Keratinocyte (primary cell): ENCODE results near the gene ZNF823. TPM values are rescaled to one million over a fixed set of nuclear protein-coding genes. Genes with fewer than 3 reads are reported as not detected.

Source experiments
- DNase-seq: peaks from one replicate; pipeline ENCODE4 v3.0.0-alpha.2; 2011; ENCODE audit warnings: low read depth, missing footprints, low spot score
- FAIRE-seq: peaks from 2 replicates; lab custom pipeline; 2011; peaks lifted over from hg19 to GRCh38; lab: Jason Lieb, UNC
- H2AFZ ChIP-seq: 2 replicates; pipeline ENCODE4 v1.6.0; 2012; ENCODE audit warnings: low read length, control low read depth, inconsistent platforms; ENCODE audit not compliant: control insufficient read depth
- H3K27ac ChIP-seq: 2 replicates; pipeline ENCODE4 v1.5.1; 2011; ENCODE audit warnings: low read length; ENCODE audit not compliant: control insufficient read depth, insufficient read depth
- H3K27me3 ChIP-seq: 3 replicates; pipeline ENCODE4 v1.6.0; 2011; ENCODE audit warnings: low read length; ENCODE audit not compliant: control insufficient read depth, insufficient read depth; ENCODE audit errors: extremely low read depth
- H3K36me3 ChIP-seq, 2 experiments: 2 replicates in 1 of 2; 3 replicates in 1 of 2; pipeline ENCODE4 v1.5.1; 2011; ENCODE audit warnings: low read length in 2 of 2, mild to moderate bottlenecking in 1 of 2; ENCODE audit not compliant: control insufficient read depth in 2 of 2, insufficient read depth in 2 of 2; ENCODE audit errors: extremely low read depth in 1 of 2
- H3K4me1 ChIP-seq: 3 replicates; pipeline ENCODE4 v1.5.1; 2011; ENCODE audit warnings: low read length; ENCODE audit not compliant: control insufficient read depth, insufficient read depth; ENCODE audit errors: extremely low read depth
- H3K4me2 ChIP-seq: 3 replicates; pipeline ENCODE4 v1.6.0; 2011; ENCODE audit warnings: low read depth, low read length; ENCODE audit not compliant: control insufficient read depth, insufficient read depth; ENCODE audit errors: extremely low read depth
- H3K4me3 ChIP-seq, 3 experiments: fragments of 200-600 bp in 1 of 3; sonication (generic) in 1 of 3; 2 replicates in 2 of 3; 3 replicates in 1 of 3; pipeline ENCODE4 v1.5.1; 2011 to 2016; ENCODE audit warnings: low read length in 3 of 3, mild to moderate bottlenecking in 3 of 3, control low read depth in 2 of 3, inconsistent platforms in 1 of 3, low read depth in 1 of 3, mixed read lengths in 1 of 3, mixed run types in 1 of 3, moderate library complexity in 1 of 3; ENCODE audit not compliant: control insufficient read depth in 2 of 3, insufficient read depth in 2 of 3; ENCODE audit errors: extremely low read depth in 1 of 3
- H3K79me2 ChIP-seq: 2 replicates; pipeline ENCODE4 v1.6.0; 2012; ENCODE audit warnings: low read length; ENCODE audit not compliant: control insufficient read depth, insufficient read depth
- H3K9ac ChIP-seq: 3 replicates; pipeline ENCODE4 v1.6.0; 2011; ENCODE audit warnings: low read length; ENCODE audit not compliant: control insufficient read depth, insufficient read depth; ENCODE audit errors: extremely low read depth
- H3K9me1 ChIP-seq: 3 replicates; pipeline ENCODE4 v1.6.0; 2011; ENCODE audit warnings: low read length; ENCODE audit not compliant: control insufficient read depth, insufficient read depth; ENCODE audit errors: extremely low read depth
- H3K9me3 ChIP-seq: 2 replicates; pipeline ENCODE4 v1.5.1; 2012; ENCODE audit warnings: low read depth, low read length; ENCODE audit not compliant: control insufficient read depth
- H4K20me1 ChIP-seq: 3 replicates; pipeline ENCODE4 v1.6.0; 2011; ENCODE audit warnings: low read length; ENCODE audit not compliant: control insufficient read depth, insufficient read depth; ENCODE audit errors: extremely low read depth
- EZH2 ChIP-seq: IDR thresholded peaks from one replicate; pipeline ENCODE4 v1.6.1; 2012; ENCODE audit warnings: inconsistent platforms, mild to moderate bottlenecking, low read length, moderate library complexity
- dilution Hi-C: fragments of 300-500 bp; cut with MboI; formaldehyde crosslinking; loops from one replicate; pipeline ENCODE4 v1.7.0; 2020; ENCODE audit warnings: low sequenced_read_pairs; ENCODE audit not compliant: extremely low pct_ligation_motif_present
- polyA plus RNA-seq, 5 experiments: library from polyadenylated mRNA; depleted of rRNA in 3 of 5; stranded (reverse) in 3 of 5; stranded (forward) in 1 of 5; unstranded in 1 of 5; fragments of >200 nt; gene quantifications; 1 replicate in 1 of 5; 2 replicates in 3 of 5; 3 replicates in 1 of 5; pipeline versions ENCODE4 v1.2.1 to v1.2.3, GENCODE V29; 2011 to 2012; ENCODE audit warnings: missing spikeins in 2 of 5, low read depth in 1 of 5, low replicate concordance in 1 of 5
- TF ChIP-seq, protein P1 (sequence below), 3 experiments: IDR thresholded peaks in 1 of 3; conservative IDR thresholded peaks in 1 of 3; optimal IDR thresholded peaks in 1 of 3; 2 replicates in 2 of 3; 3 replicates in 1 of 3; pipeline versions ENCODE3 to v1.5.1; 2011; ENCODE audit warnings: low read length in 3 of 3, mild to moderate bottlenecking in 3 of 3, moderate library complexity in 2 of 3, control low read depth in 1 of 3, inconsistent platforms in 1 of 3; ENCODE audit not compliant: insufficient read depth in 2 of 3; ENCODE audit errors: extremely low read depth in 1 of 3

Gene ZNF823
- polyA plus RNA-seq, 1 donor (not counting 4 experiments of a cell fraction or from before 2014, with no cell fraction given) = 6.3 TPM

GRCh38 chr19:11745869-11746268, 7.1 kb upstream of the ZNF823 start:
- no peaks in the 10 kb centered on the region for H3K4me1 ChIP-seq
- H3K4me2 ChIP-seq = no peak overlapping the region
- no peak for FAIRE-seq
- no peak overlapping the region for H2AFZ ChIP-seq
- TF ChIP-seq, protein P1, sequence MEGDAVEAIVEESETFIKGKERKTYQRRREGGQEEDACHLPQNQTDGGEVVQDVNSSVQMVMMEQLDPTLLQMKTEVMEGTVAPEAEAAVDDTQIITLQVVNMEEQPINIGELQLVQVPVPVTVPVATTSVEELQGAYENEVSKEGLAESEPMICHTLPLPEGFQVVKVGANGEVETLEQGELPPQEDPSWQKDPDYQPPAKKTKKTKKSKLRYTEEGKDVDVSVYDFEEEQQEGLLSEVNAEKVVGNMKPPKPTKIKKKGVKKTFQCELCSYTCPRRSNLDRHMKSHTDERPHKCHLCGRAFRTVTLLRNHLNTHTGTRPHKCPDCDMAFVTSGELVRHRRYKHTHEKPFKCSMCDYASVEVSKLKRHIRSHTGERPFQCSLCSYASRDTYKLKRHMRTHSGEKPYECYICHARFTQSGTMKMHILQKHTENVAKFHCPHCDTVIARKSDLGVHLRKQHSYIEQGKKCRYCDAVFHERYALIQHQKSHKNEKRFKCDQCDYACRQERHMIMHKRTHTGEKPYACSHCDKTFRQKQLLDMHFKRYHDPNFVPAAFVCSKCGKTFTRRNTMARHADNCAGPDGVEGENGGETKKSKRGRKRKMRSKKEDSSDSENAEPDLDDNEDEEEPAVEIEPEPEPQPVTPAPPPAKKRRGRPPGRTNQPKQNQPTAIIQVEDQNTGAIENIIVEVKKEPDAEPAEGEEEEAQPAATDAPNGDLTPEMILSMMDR (optimal IDR thresholded peaks at IDR 0.05 in 1 of 3, IDR thresholded peaks at IDR 0.05 in 1 of 3, conservative IDR thresholded peaks at IDR 0.05 in 1 of 3; ENCODE audit: extremely low read depth in 1 of 3, insufficient read depth in 2 of 3, low read length in 3 of 3) = no peak
- no peak for TF ChIP-seq EZH2
- no peak for DNase-seq
- no peaks in the 10 kb centered on the region for H3K27me3 ChIP-seq
- dilution Hi-C loops = no loop called here
- H3K27ac ChIP-seq = no peak overlapping the region
- H3K79me2 ChIP-seq = no peaks in the 10 kb centered on the region
- no peak overlapping the region for H3K9ac ChIP-seq
- H3K4me3 ChIP-seq = no peak overlapping the region
- no peaks in the 10 kb centered on the region for H4K20me1 ChIP-seq
- H3K36me3 ChIP-seq = no peaks in the 10 kb centered on the region
- H3K9me1 ChIP-seq = no peaks in the 10 kb centered on the region
- H3K9me3 ChIP-seq = no peaks in the 10 kb centered on the region

DNA sequence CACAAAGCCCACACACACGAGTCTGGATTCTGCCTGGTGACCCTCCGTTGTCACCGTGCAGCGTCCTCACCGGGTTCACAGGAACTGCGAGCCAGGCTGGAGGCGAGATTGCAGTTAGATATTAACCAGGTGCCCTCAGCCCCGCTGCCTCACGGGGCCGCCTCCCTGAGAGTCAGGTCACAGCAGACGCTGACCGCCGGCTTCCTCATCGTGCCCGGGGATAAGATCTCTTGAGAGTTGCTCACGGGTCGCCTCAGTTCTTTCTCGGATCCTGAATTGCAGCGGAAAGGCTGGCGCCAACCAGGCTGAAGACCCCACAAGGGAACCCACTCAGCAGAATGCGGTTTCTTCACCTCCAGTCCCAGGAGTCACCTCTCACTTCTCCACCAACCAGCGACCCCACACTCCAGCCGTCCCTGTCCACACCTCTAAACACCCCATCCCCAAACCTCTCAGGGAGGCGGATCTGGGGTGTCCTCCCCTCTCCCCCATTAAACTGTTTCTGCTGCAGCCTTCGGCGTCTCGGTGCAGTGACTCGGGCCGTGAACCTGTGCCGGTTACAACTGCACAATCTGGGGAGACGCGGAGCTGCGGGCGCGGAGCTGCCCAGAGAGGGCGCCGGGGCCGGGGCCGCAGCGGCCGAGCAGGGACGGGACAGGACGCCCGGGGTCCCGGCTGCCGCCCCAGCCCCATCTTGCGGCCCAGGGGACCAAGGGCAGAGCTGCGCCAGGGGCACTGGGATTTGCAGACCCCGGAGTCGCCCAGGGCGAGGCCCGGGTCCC, 591 bp downstream of the ZNF823 start:
- Histone ChIP-seq H2AFZ (peak overlapping the region; percentile 90), H4K20me1 (no peaks in the 10 kb centered on the region), H3K9ac (peak overlapping the region; percentile 87), H3K27me3 (no peaks in the 10 kb centered on the region), H3K79me2 (peaks cover 26% of the 10 kb centered on the region), H3K4me3 (peak overlapping the region; percentile 84 to 91 (median 90)), H3K9me1 (no peaks in the 10 kb centered on the region), H3K9me3 (no peaks in the 10 kb centered on the region), H3K36me3 (no peaks in the 10 kb centered on the region), H3K27ac (peak overlapping the region; percentile 84), H3K4me2 (peak overlapping the region; percentile 90), H3K4me1 (peaks cover 25% of the 10 kb centered on the region)
- DNase-seq (no peak), FAIRE-seq (no peak)
- dilution Hi-C loops = no loop called here
- TF ChIP-seq EZH2 = no peak
- TF ChIP-seq, protein P1 (optimal IDR thresholded peaks at IDR 0.05 in 1 of 3, IDR thresholded peaks at IDR 0.05 in 1 of 3, conservative IDR thresholded peaks at IDR 0.05 in 1 of 3; ENCODE audit: extremely low read depth in 1 of 3, insufficient read depth in 2 of 3, low read length in 3 of 3) = peak in 1 of 3 experiments; percentile 6
